NT2/D1 (cell line): Measurements from ENCODE around the gene HSP90AA1.
A peak's percentile ranks its signal among the peaks of the same experiment; 100 is the strongest.

Experiments used
- DNase-seq: peaks from one replicate; pipeline ENCODE4 v3.0.0-alpha.2; 2011; ENCODE audit warnings: low read depth, low spot score
- H3K27me3 ChIP-seq: 2 replicates; pipeline ENCODE4 v1.6.0; 2011; ENCODE audit warnings: mild to moderate bottlenecking; ENCODE audit not compliant: insufficient read length, insufficient read depth
- H3K36me3 ChIP-seq: 2 replicates; pipeline ENCODE4 v1.6.1; 2011; ENCODE audit warnings: mild to moderate bottlenecking, low read length, mixed read lengths; ENCODE audit not compliant: insufficient read depth, insufficient read length
- H3K4me1 ChIP-seq: 2 replicates; pipeline ENCODE4 v1.5.1; 2011; ENCODE audit not compliant: insufficient read depth, insufficient read length
- H3K4me3 ChIP-seq: 2 replicates; pipeline ENCODE4 v1.5.1; 2011; ENCODE audit warnings: low read depth; ENCODE audit not compliant: insufficient read length
- H3K9ac ChIP-seq: 2 replicates; pipeline ENCODE4 v1.6.0; 2011; ENCODE audit warnings: low read depth; ENCODE audit not compliant: insufficient read length
- H3K9me3 ChIP-seq: 2 replicates; pipeline ENCODE4 v1.5.1; 2011; ENCODE audit warnings: mild to moderate bottlenecking, low read length; ENCODE audit not compliant: insufficient read depth
- SUZ12 ChIP-seq: IDR thresholded peaks from 2 replicates; pipeline ENCODE4 v1.6.1; 2011; ENCODE audit not compliant: insufficient read length, insufficient read depth; ENCODE audit errors: extremely low read depth
- YY1 ChIP-seq: IDR thresholded peaks from 2 replicates; pipeline ENCODE4 v1.6.1; 2011; ENCODE audit not compliant: insufficient read length, insufficient read depth
- ZNF274 ChIP-seq: IDR thresholded peaks from 2 replicates; pipeline ENCODE4 v1.6.1; 2011; ENCODE audit warnings: mild to moderate bottlenecking, low read depth, low read length

The HSP90AA1 gene

DNA sequence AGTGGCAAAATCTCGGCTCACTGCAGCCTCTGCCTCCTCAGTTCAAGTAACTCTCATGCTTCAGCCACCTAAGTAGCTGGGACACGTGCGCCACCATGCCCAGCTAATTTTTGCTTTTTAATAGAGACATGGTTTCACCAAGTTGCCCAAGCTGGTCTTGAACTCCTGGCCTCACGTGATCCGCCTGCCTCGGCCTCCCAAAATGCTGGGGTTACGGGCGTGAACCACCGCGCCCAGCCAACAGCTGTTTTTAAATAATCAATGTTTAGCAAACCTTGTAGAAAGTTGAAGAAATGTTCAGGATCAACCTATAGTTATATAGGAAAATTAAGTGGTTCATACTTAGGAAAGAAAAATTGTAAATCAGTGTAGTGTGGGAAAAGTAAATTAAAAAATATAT is 6.0 kb upstream of the HSP90AA1 start:
- no peak overlapping the region for H3K4me3 ChIP-seq
- no peaks in the 10 kb centered on the region for H3K27me3 ChIP-seq
- H3K36me3 ChIP-seq = no peaks in the 10 kb centered on the region
- no peak overlapping the region for H3K9ac ChIP-seq
- DNase-seq = no peak
- H3K4me1 ChIP-seq = peaks cover 9% of the 10 kb centered on the region
- TF ChIP-seq YY1 (no peak), SUZ12 (no peak), ZNF274 (no peak)
- no peaks in the 10 kb centered on the region for H3K9me3 ChIP-seq

DNA sequence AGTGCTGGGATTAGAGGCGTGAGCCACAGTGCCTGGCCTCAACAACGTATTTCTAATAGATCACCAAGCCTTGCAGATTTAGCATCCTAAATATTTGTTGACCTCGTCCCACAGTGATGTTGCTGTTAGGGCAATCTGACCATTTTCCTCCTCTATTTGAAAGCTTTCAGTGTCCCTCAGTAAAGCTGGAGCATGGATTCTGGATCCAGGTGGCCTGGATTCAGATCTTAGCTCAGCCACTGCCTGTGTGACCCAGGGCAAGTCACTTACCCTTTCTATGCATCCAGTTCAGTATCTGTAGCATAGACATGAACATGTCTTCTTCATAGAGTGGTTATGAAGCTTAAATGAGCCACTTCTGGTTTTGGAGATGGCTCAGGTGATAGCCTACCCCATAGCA is 3.9 kb upstream of the HSP90AA1 start:
- Histone ChIP-seq H3K4me1 (peaks cover under 1% of the 10 kb centered on the region), H3K4me3 (no peak overlapping the region), H3K9ac (no peak overlapping the region), H3K9me3 (no peaks in the 10 kb centered on the region), H3K36me3 (peaks cover 8% of the 10 kb centered on the region), H3K27me3 (no peaks in the 10 kb centered on the region)
- TF ChIP-seq ZNF274 = no peak
- no peak for TF ChIP-seq YY1
- no peak for TF ChIP-seq SUZ12
- no peak for DNase-seq

- peaks cover 17% of the 10 kb centered on the region for H3K36me3 ChIP-seq
- H3K9ac ChIP-seq = no peak overlapping the region
- DNase-seq = no peak
- H3K9me3 ChIP-seq = no peaks in the 10 kb centered on the region
- H3K4me1 ChIP-seq = no peaks in the 10 kb centered on the region
- no peak overlapping the region for H3K4me3 ChIP-seq
- H3K27me3 ChIP-seq = no peaks in the 10 kb centered on the region
- TF ChIP-seq ZNF274 = no peak
- no peak for TF ChIP-seq YY1
- no peak for TF ChIP-seq SUZ12
These were observed 2.9 kb upstream of the HSP90AA1 start for GRCh38 chr14:102089621-102090343.

- Histone ChIP-seq H3K9ac (peak overlapping the region; percentile 91), H3K36me3 (peaks cover 33% of the 10 kb centered on the region), H3K27me3 (no peaks in the 10 kb centered on the region), H3K4me1 (no peaks in the 10 kb centered on the region), H3K4me3 (peak overlapping the region; percentile 56), H3K9me3 (no peaks in the 10 kb centered on the region)
- TF ChIP-seq YY1 (no peak), ZNF274 (no peak), SUZ12 (no peak)
- no peak for DNase-seq
These were observed 1.4 kb upstream of the HSP90AA1 start for GRCh38 chr14:102088012-102088792.

DNA sequence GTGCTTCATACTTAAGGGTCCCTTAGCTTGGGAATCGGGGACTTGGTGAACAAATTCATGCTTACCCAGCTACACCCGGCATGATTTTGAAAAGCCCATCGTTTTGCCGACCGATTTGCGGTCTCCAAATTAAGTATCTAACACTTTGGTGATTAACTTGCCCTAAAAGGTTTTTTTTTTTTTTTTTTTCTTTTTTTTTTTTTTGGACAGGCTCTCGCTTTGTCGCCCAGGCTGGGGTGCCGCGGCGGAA is 843 bp upstream of the HSP90AA1 start:
- Histone ChIP-seq H3K27me3 (no peaks in the 10 kb centered on the region), H3K4me1 (no peaks in the 10 kb centered on the region), H3K36me3 (peaks cover 38% of the 10 kb centered on the region), H3K9ac (peak overlapping the region; percentile 91), H3K4me3 (peak overlapping the region; percentile 56), H3K9me3 (no peaks in the 10 kb centered on the region)
- no peak for TF ChIP-seq SUZ12
- TF ChIP-seq YY1 = no peak
- TF ChIP-seq ZNF274 = no peak
- DNase-seq = no peak

GRCh38 chr14:102086709-102086971 is 204 bp downstream of the HSP90AA1 start:
- TF ChIP-seq ZNF274 = no peak
- TF ChIP-seq SUZ12 = no peak
- TF ChIP-seq YY1 = no peak
- H3K4me1 ChIP-seq = no peaks in the 10 kb centered on the region
- peak overlapping the region; percentile 76 for H3K4me3 ChIP-seq
- H3K36me3 ChIP-seq = peaks cover 47% of the 10 kb centered on the region
- H3K9ac ChIP-seq = peak overlapping the region; percentile 81
- no peaks in the 10 kb centered on the region for H3K9me3 ChIP-seq
- DNase-seq = no peak
- H3K27me3 ChIP-seq = no peaks in the 10 kb centered on the region

GRCh38 chr14:102085948-102086708 is 716 bp downstream of the HSP90AA1 start:
- Histone ChIP-seq H3K9ac (peak overlapping the region; percentile 81), H3K9me3 (no peaks in the 10 kb centered on the region), H3K36me3 (peaks cover 53% of the 10 kb centered on the region), H3K4me3 (peak overlapping the region; percentile 76), H3K4me1 (no peaks in the 10 kb centered on the region), H3K27me3 (no peaks in the 10 kb centered on the region)
- TF ChIP-seq YY1 (no peak), SUZ12 (no peak), ZNF274 (no peak)
- no peak for DNase-seq
